Uterus (tissue), 4 donors: ENCODE results near the gene CEP112. TPM values are rescaled to one million over a fixed set of nuclear protein-coding genes. Genes with fewer than 3 reads are reported as not detected.

Experiments used
- DNase-seq, 2 donors: peaks; one replicate each; pipeline ENCODE4 v3.0.0-alpha.2; 2019 to 2020
- H3K27ac ChIP-seq, 2 donors: fragments of 200-600 bp; sonication (generic); 1 replicate in 1 of 2; 2 replicates in 1 of 2; pipeline ENCODE4 v1.5.1; 2016 to 2018
- H3K27me3 ChIP-seq, 2 donors: fragments of 200-600 bp; sonication (generic); one replicate each; pipeline ENCODE4 v1.5.1; 2018 to 2019; ENCODE audit warnings: control low read depth in 1 of 2
- H3K36me3 ChIP-seq, 2 donors: fragments of 200-600 bp; sonication (generic); one replicate each; pipeline ENCODE4 v1.5.1; 2019; ENCODE audit warnings: control low read depth in 1 of 2
- H3K4me1 ChIP-seq, 2 donors: fragments of 200-600 bp; sonication (generic); one replicate each; pipeline ENCODE4 v1.5.1; 2018 to 2019; ENCODE audit warnings: control low read depth in 1 of 2
- H3K4me3 ChIP-seq, 2 donors: fragments of 200-600 bp; sonication (generic); 1 replicate in 1 of 2; 2 replicates in 1 of 2; pipeline ENCODE4 v1.5.1; 2018 to 2019; ENCODE audit warnings: mild to moderate bottlenecking in 1 of 2
- H3K9me3 ChIP-seq, 2 donors: fragments of 200-600 bp; sonication (generic); one replicate each; pipeline ENCODE4 v1.5.1; 2019; ENCODE audit warnings: control low read depth in 1 of 2
- POLR2A ChIP-seq, 2 donors: fragments of 450-650 bp; IDR thresholded peaks; one replicate each; pipeline ENCODE4 v1.6.1; 2016; ENCODE audit warnings: antibody characterized with exemption in 2 of 2, mild to moderate bottlenecking in 1 of 2, moderate library complexity in 1 of 2
- intact Hi-C: fragments of 100-400 bp; cut with DNase I; formaldehyde crosslinking; loops from one replicate; pipeline ENCODE4 v1.15.1; 2023; ENCODE audit warnings: low total_unique reads
- total RNA-seq, 4 donors: library from RNA; depleted of rRNA in 3 of 4; stranded (reverse); fragments of >200 nt in 3 of 4; gene quantifications; one replicate each; pipeline versions ENCODE4 v1.1.0 to v1.2.4, GENCODE V29; 2014 to 2023
- TF ChIP-seq, protein P1 (sequence below), 4 experiments: fragments of 200-600 bp in 2 of 4; fragments of 450-650 bp in 2 of 4; sonication (generic) in 2 of 4; IDR thresholded peaks; one replicate each; pipeline ENCODE4 v1.5.1; 2016 to 2019; ENCODE audit warnings: antibody characterized with exemption in 4 of 4, mild to moderate bottlenecking in 2 of 4, moderate library complexity in 1 of 4
- donor health status: DM: yes; HTN: yes; CAD: no.

The CEP112 gene
- total RNA-seq, 4 donors from 2014 or later: 36.6 to 96.5 (median 52.4) TPM

- Histone ChIP-seq H3K27me3 (no peaks in the 10 kb centered on the region), H3K4me3 (no peak overlapping the region), H3K27ac (no peak overlapping the region), H3K4me1 (no peaks in the 10 kb centered on the region), H3K36me3 (no peaks in the 10 kb centered on the region), H3K9me3 (no peaks in the 10 kb centered on the region)
- intact Hi-C loops: no loop called here
- no peak for TF ChIP-seq POLR2A (IDR thresholded peaks at IDR 0.05)
- TF ChIP-seq, protein P1, sequence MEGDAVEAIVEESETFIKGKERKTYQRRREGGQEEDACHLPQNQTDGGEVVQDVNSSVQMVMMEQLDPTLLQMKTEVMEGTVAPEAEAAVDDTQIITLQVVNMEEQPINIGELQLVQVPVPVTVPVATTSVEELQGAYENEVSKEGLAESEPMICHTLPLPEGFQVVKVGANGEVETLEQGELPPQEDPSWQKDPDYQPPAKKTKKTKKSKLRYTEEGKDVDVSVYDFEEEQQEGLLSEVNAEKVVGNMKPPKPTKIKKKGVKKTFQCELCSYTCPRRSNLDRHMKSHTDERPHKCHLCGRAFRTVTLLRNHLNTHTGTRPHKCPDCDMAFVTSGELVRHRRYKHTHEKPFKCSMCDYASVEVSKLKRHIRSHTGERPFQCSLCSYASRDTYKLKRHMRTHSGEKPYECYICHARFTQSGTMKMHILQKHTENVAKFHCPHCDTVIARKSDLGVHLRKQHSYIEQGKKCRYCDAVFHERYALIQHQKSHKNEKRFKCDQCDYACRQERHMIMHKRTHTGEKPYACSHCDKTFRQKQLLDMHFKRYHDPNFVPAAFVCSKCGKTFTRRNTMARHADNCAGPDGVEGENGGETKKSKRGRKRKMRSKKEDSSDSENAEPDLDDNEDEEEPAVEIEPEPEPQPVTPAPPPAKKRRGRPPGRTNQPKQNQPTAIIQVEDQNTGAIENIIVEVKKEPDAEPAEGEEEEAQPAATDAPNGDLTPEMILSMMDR (IDR thresholded peaks at IDR 0.05): no peak
- DNase-seq: no peak
These were observed 175.7 kb downstream of the CEP112 start for GRCh38 chr17:66016231-66016630.

GRCh38 chr17:66008680-66009079, 183.3 kb downstream of the CEP112 start:
- no peaks in the 10 kb centered on the region for H3K4me1 ChIP-seq
- no peak overlapping the region for H3K27ac ChIP-seq
- intact Hi-C loops: no loop called here
- H3K27me3 ChIP-seq: no peaks in the 10 kb centered on the region
- H3K9me3 ChIP-seq: no peaks in the 10 kb centered on the region
- H3K36me3 ChIP-seq: no peaks in the 10 kb centered on the region
- DNase-seq: no peak
- TF ChIP-seq POLR2A (IDR thresholded peaks at IDR 0.05): no peak
- TF ChIP-seq, protein P1 (IDR thresholded peaks at IDR 0.05): no peak
- no peak overlapping the region for H3K4me3 ChIP-seq

DNA sequence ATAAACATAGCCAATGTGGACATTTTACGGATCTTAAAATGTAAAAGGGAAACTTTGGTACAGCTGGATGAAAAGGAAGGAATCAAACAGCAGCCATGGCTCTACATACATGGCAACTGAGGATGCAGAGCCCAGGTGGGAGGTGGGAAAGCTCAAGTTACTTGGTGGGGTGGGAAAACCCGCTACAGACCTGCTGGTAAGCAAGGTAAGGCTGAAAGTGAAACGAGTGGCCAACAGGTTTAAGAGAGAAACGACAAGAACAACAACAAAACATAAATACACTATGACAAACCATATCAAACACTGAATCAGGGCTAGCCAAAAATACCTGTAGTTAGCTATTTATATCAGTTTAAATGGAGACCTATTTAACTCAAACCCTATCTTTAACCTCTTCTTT, 185.3 kb downstream of the CEP112 start:
- Histone ChIP-seq H3K9me3 (no peaks in the 10 kb centered on the region), H3K27ac (no peak overlapping the region), H3K36me3 (no peaks in the 10 kb centered on the region), H3K4me1 (no peaks in the 10 kb centered on the region), H3K4me3 (no peak overlapping the region), H3K27me3 (no peaks in the 10 kb centered on the region)
- DNase-seq: no peak
- intact Hi-C loops: no loop called here
- TF ChIP-seq, protein P1 (IDR thresholded peaks at IDR 0.05): no peak
- no peak for TF ChIP-seq POLR2A (IDR thresholded peaks at IDR 0.05)

DNA sequence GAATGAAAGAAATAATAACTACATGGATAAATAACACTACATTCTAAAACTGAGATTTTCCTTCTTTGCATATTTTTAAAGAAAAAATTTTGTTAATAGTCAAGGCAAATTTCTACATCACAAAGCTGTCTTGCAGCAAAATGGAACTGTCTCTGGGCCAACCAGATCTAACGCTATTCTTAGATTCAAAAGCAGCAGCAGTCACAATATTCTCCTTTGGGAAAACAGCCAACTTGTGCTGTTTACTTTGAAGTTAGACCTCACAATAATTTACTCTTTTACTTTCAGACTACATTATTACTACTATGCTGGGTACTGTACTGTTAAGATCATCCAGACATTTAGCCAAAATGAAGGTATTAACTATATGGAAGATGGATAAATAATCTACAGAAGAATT, 189.1 kb downstream of the CEP112 start:
- H3K27me3 ChIP-seq: no peaks in the 10 kb centered on the region
- H3K4me3 ChIP-seq: no peak overlapping the region
- H3K36me3 ChIP-seq: no peaks in the 10 kb centered on the region
- H3K4me1 ChIP-seq: no peaks in the 10 kb centered on the region
- no peak overlapping the region for H3K27ac ChIP-seq
- intact Hi-C loops: no loop called here
- TF ChIP-seq, protein P1 (IDR thresholded peaks at IDR 0.05): no peak
- TF ChIP-seq POLR2A (IDR thresholded peaks at IDR 0.05): no peak
- no peaks in the 10 kb centered on the region for H3K9me3 ChIP-seq
- DNase-seq: no peak

DNA sequence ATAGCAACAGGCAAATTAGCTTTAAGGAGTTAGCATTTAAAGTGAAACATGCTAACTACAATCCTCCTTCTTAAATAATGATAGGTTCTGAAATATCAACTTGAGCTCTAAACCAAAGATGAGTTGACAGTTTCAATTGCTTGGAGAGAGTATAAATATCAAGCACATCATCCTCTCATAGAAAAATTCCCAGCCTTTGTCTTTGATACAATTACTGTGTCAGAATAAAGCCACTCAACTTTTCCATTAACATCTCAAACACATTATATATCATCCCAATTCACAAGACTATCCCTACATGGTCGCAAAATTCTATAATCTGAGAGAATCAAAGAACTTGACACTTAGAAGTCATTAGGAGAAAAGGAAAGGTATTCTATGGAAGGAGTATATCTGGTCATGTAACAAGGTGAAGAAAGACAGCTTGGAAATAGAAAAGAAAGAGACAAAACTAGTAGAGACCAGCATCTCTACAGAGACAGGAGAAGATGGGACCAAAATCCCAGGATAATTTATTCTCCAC, 189.8 kb downstream of the CEP112 start:
- no peak for DNase-seq
- TF ChIP-seq POLR2A (IDR thresholded peaks at IDR 0.05): no peak
- TF ChIP-seq, protein P1 (IDR thresholded peaks at IDR 0.05): no peak
- intact Hi-C loops: no loop called here
- H3K36me3 ChIP-seq: no peaks in the 10 kb centered on the region
- H3K27ac ChIP-seq: no peak overlapping the region
- H3K4me1 ChIP-seq: no peaks in the 10 kb centered on the region
- no peaks in the 10 kb centered on the region for H3K27me3 ChIP-seq
- H3K9me3 ChIP-seq: no peaks in the 10 kb centered on the region
- no peak overlapping the region for H3K4me3 ChIP-seq
